Endothelial cell of umbilical vein (primary cell): ENCODE measurements around the gene PLEKHG7. TPM values are rescaled to one million over a fixed set of nuclear protein-coding genes. Genes with fewer than 3 reads are reported as not detected.

Experiments used
- BruUV-seq: library from RNA; stranded (reverse); fragments of 400-500 nt; replicated peaks from 2 replicates; lab custom pipeline; 2021; lab: Mats Ljungman, UMichigan
- CTCF ChIA-PET: fragments of 300-600, 350-600 bp; sonication (Branson Sonifier 250); formaldehyde crosslinking; loops from one replicate; lab custom pipeline; 2021; ENCODE audit warnings: antibody characterized with exemption, inconsistent platforms; lab: Charles Lee
- POLR2A ChIA-PET: fragments of 300-600, 350-600 bp; sonication (Branson Sonifier 250); formaldehyde crosslinking; loops from one replicate; lab custom pipeline; 2021; ENCODE audit warnings: antibody characterized with exemption, inconsistent platforms; lab: Charles Lee
- DNase-seq: peaks from one replicate; pipeline ENCODE4 v3.0.0-alpha.2; 2011; ENCODE audit warnings: low read depth, low spot score
- FAIRE-seq: peaks from 2 replicates; lab custom pipeline; 2011; peaks lifted over from hg19 to GRCh38; lab: Jason Lieb, UNC
- H2AFZ ChIP-seq: 2 replicates; pipeline ENCODE4 v1.6.0; 2012; ENCODE audit warnings: low read depth, low read length, control low read depth, inconsistent platforms
- H3K27ac ChIP-seq: 2 replicates; pipeline ENCODE4 v1.5.1; 2011; ENCODE audit warnings: low read depth, mild to moderate bottlenecking, control low read depth, low read length, moderate library complexity; ENCODE audit not compliant: insufficient read depth
- H3K27me3 ChIP-seq, 2 experiments: 2 replicates each; pipeline versions ENCODE4 v1.6.0 to v1.6.1; 2011; ENCODE audit warnings: low read length in 2 of 2, mixed read lengths in 1 of 2; ENCODE audit not compliant: control insufficient read depth in 2 of 2, insufficient read depth in 2 of 2
- H3K36me3 ChIP-seq, 2 experiments: 2 replicates in 1 of 2; 3 replicates in 1 of 2; pipeline ENCODE4 v1.5.1; 2011; ENCODE audit warnings: low read length in 2 of 2, mild to moderate bottlenecking in 1 of 2, moderate library complexity in 1 of 2; ENCODE audit not compliant: control insufficient read depth in 2 of 2, insufficient read depth in 2 of 2; ENCODE audit errors: extremely low read depth in 1 of 2
- H3K4me1 ChIP-seq: 3 replicates; pipeline ENCODE4 v1.5.1; 2011; ENCODE audit warnings: mild to moderate bottlenecking, low read length; ENCODE audit not compliant: control insufficient read depth, insufficient read depth; ENCODE audit errors: extremely low read depth
- H3K4me2 ChIP-seq: 2 replicates; pipeline ENCODE4 v1.6.1; 2011; ENCODE audit warnings: low read length, control low read depth, mixed read lengths; ENCODE audit not compliant: insufficient read depth
- H3K4me3 ChIP-seq, 3 experiments: fragments of 200-600 bp in 1 of 3; sonication (generic), shearing (Covaris generic) in 1 of 3; replicated peaks in 1 of 3; 2 replicates each; pipeline ENCODE4 v1.5.1; 2011 to 2016; ENCODE audit warnings: control low read depth in 3 of 3, low read length in 3 of 3, mild to moderate bottlenecking in 2 of 3, inconsistent platforms in 1 of 3, low read depth in 1 of 3, moderate library complexity in 1 of 3; ENCODE audit not compliant: insufficient read depth in 1 of 3
- H3K79me2 ChIP-seq: 2 replicates; pipeline ENCODE4 v1.6.0; 2012; ENCODE audit warnings: low read length, inconsistent platforms; ENCODE audit not compliant: control insufficient read depth, insufficient read depth
- H3K9ac ChIP-seq: replicated peaks from 2 replicates; pipeline ENCODE3; 2011; ENCODE audit warnings: low read length, control low read depth; ENCODE audit not compliant: insufficient read depth; ENCODE audit errors: extremely low read depth
- H3K9me1 ChIP-seq: replicated peaks from 3 replicates; pipeline ENCODE4 v1.6.0; 2011; ENCODE audit warnings: mild to moderate bottlenecking, low read length; ENCODE audit not compliant: control insufficient read depth, insufficient read depth; ENCODE audit errors: extremely low read depth
- H3K9me3 ChIP-seq: replicated peaks from 2 replicates; pipeline ENCODE4 v1.5.1; 2012; ENCODE audit warnings: low read length, inconsistent platforms; ENCODE audit not compliant: control insufficient read depth, insufficient read depth
- H4K20me1 ChIP-seq: replicated peaks from 2 replicates; pipeline ENCODE3; 2011; ENCODE audit warnings: mild to moderate bottlenecking, low read length; ENCODE audit not compliant: control insufficient read depth, insufficient read depth; ENCODE audit errors: extremely low read depth
- CTCF ChIP-seq, 2 donors: IDR thresholded peaks; 1 replicate in 1 of 2; 2 replicates in 1 of 2; pipeline ENCODE4 v1.5.1; 2011; ENCODE audit warnings: low read length in 2 of 2, mild to moderate bottlenecking in 2 of 2, moderate library complexity in 2 of 2, control low read depth in 1 of 2, inconsistent platforms in 1 of 2, low read depth in 1 of 2; ENCODE audit not compliant: insufficient read depth in 1 of 2; ENCODE audit errors: extremely low read depth in 1 of 2
- EZH2 ChIP-seq: IDR thresholded peaks from 2 replicates; pipeline ENCODE4 v1.6.1; 2012; ENCODE audit warnings: borderline replicate concordance, low read depth, mild to moderate bottlenecking, moderate library complexity, low read length, inconsistent platforms; ENCODE audit not compliant: severe bottlenecking
- FOS ChIP-seq: IDR thresholded peaks from 2 replicates; pipeline ENCODE4 v1.6.1; 2011; ENCODE audit warnings: mild to moderate bottlenecking, low read length, moderate library complexity, borderline replicate concordance; ENCODE audit not compliant: insufficient read depth
- GATA2 ChIP-seq: IDR thresholded peaks from 2 replicates; pipeline ENCODE4 v1.7.0; 2011; ENCODE audit warnings: low read depth, mild to moderate bottlenecking, moderate library complexity, mixed read lengths, low read length; ENCODE audit not compliant: insufficient read length, insufficient read depth
- JUN ChIP-seq: IDR thresholded peaks from 2 replicates; pipeline ENCODE4 v1.6.1; 2011; ENCODE audit warnings: borderline replicate concordance, low read depth; ENCODE audit not compliant: insufficient read length, insufficient read depth
- MYC ChIP-seq: IDR thresholded peaks from one replicate; pipeline ENCODE4 v1.6.1; 2011; ENCODE audit warnings: mild to moderate bottlenecking, low read depth, low read length
- POLR2A ChIP-seq: IDR thresholded peaks from 2 replicates; pipeline ENCODE4 v1.6.1; 2012; ENCODE audit warnings: low read depth, mild to moderate bottlenecking, control low read depth, low read length
- POLR2AphosphoS5 ChIP-seq: IDR thresholded peaks from 2 replicates; pipeline ENCODE4 v1.6.1; 2012; ENCODE audit warnings: low read depth, mild to moderate bottlenecking, control low read depth, low read length, moderate library complexity; ENCODE audit not compliant: insufficient read depth
- dilution Hi-C: fragments of 300-500 bp; cut with MboI; formaldehyde crosslinking; loops from one replicate; pipeline ENCODE4 v1.15.0; 2019; ENCODE audit warnings: low sequenced_read_pairs; ENCODE audit not compliant: extremely low pct_ligation_motif_present
- intact Hi-C: fragments of 100-400 bp; cut with micrococcal nuclease; formaldehyde crosslinking; loops from one replicate; pipeline ENCODE4 v1.10.0; 2022
- polyA plus RNA-seq, 4 experiments: library from polyadenylated mRNA; depleted of rRNA in 3 of 4; stranded (reverse) in 3 of 4; unstranded in 1 of 4; fragments of >200 nt; gene quantifications; 2 replicates each; pipeline versions ENCODE4 v1.2.1 to v1.2.3, GENCODE V29; 2011 to 2012; ENCODE audit warnings: missing spikeins in 1 of 4
- total RNA-seq: library from RNA; stranded (reverse); gene quantifications from 2 replicates; pipeline ENCODE4 v1.2.3, GENCODE V29; 2021
- TF ChIP-seq, protein P1 (sequence below): IDR thresholded peaks from 2 replicates; pipeline ENCODE4 v1.6.1; 2011; ENCODE audit not compliant: insufficient read depth, insufficient read length

PLEKHG7 gene
- total and polyA plus RNA-seq, 2 donors (not counting 3 experiments of a cell fraction or from before 2014, with no cell fraction given): not detected

DNA sequence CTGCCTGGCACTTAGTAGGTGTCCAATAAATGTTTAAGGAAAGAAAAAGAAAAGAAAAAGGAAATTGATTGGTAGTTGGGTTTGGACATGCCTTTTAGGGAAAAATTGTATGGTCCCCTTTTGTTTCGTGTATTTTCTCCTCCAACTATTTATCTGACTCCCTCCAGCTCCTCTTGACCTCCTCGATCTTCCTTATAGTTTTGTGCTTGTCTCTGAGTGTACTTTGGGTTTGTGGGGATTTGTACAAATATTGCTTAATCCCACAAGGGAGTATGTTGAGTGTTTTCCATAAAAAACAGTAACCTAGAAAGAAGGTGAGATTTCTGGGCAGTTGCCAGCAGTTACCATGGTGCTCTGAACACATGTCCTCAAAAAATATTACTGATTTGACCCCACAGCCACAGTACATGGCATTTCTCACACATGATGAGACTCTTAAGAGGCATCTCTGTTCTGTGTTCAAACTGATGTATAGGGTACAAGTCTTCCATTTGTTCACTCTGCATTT lies 15.7 kb downstream of the PLEKHG7 start:
- no peaks in the 10 kb centered on the region for H3K79me2 ChIP-seq
- no peaks in the 10 kb centered on the region for H3K9me3 ChIP-seq
- CTCF ChIA-PET: interaction anchor here (1.3 to 1.7 kb wide), 4 partner anchors 12 to 1383 kb away, joined by 4 to 8 read pairs (median 6); no protein-coding TSS in a partner anchor
- TF ChIP-seq JUN (no peak), GATA2 (no peak), MYC (no peak), EZH2 (no peak), CTCF (IDR thresholded peaks at IDR 0.05; ENCODE audit: extremely low read depth in 1 of 2, insufficient read depth in 1 of 2, low read depth in 1 of 2, low read length in 2 of 2) (no peak), POLR2A (no peak), FOS (no peak), POLR2AphosphoS5 (no peak)
- TF ChIP-seq, protein P1, sequence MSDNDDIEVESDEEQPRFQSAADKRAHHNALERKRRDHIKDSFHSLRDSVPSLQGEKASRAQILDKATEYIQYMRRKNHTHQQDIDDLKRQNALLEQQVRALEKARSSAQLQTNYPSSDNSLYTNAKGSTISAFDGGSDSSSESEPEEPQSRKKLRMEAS: no peak
- no peaks in the 10 kb centered on the region for H4K20me1 ChIP-seq
- DNase-seq: no peak
- H3K27me3 ChIP-seq: no peaks in the 10 kb centered on the region
- H3K27ac ChIP-seq: no peak overlapping the region
- H3K4me2 ChIP-seq: no peak overlapping the region
- BruUV-seq: no TSS peak
- no peaks in the 10 kb centered on the region for H3K36me3 ChIP-seq
- intact Hi-C loops: loop anchor here (5.0 kb wide), 1 partner anchor 699 kb away; no protein-coding TSS in a partner anchor
- no peaks in the 10 kb centered on the region for H3K4me1 ChIP-seq
- no peak overlapping the region for H3K9ac ChIP-seq
- no peak for FAIRE-seq
- no peaks in the 10 kb centered on the region for H3K9me1 ChIP-seq
- no peak overlapping the region for H2AFZ ChIP-seq
- POLR2A ChIA-PET: no interaction called here
- no peak overlapping the region for H3K4me3 ChIP-seq
- dilution Hi-C loops: no loop called here
